Psoas muscle (tissue), 8 donors: ENCODE results near the gene DNM3. TPM values are rescaled to one million over a fixed set of nuclear protein-coding genes. Genes with fewer than 3 reads are reported as not detected.
"Not testable (repeated sequence)": the region's sequence is repeated elsewhere in the genome, so short reads cannot be mapped to it uniquely, and the experiment has no call there.

Experiments
- ATAC-seq, 4 donors: fragments of 200-7000 bp; cut with Tn5 transposase; one replicate each; pipeline ENCODE4 v1.9.1; 2020; ENCODE audit warnings: moderate library complexity in 3 of 4, mild to moderate bottlenecking in 2 of 4
- DNase-seq, 2 donors: peaks; one replicate each; pipeline ENCODE4 v3.0.0-alpha.2; 2020
- H3K27ac ChIP-seq: fragments of 200-600 bp; one replicate; pipeline ENCODE4 v1.8.0; 2022
- H3K27me3 ChIP-seq, 3 donors: fragments of 200-600 bp in 1 of 3; one replicate each; pipeline versions ENCODE4 v1.6.1 to v1.8.0; 2013 to 2022; ENCODE audit warnings: low read length in 2 of 3, mild to moderate bottlenecking in 2 of 3, moderate library complexity in 1 of 3; ENCODE audit not compliant: insufficient read depth in 3 of 3
- H3K36me3 ChIP-seq, 2 donors: fragments of 200-600 bp in 1 of 2; one replicate each; pipeline versions ENCODE4 v1.6.1 to v1.8.0; 2013 to 2022; ENCODE audit warnings: low read depth in 1 of 2, mild to moderate bottlenecking in 1 of 2, moderate library complexity in 1 of 2; ENCODE audit not compliant: insufficient read depth in 1 of 2
- H3K4me1 ChIP-seq: fragments of 200-600 bp; one replicate; pipeline ENCODE4 v1.8.0; 2022
- H3K4me3 ChIP-seq: fragments of 200-600 bp; one replicate; pipeline ENCODE4 v1.8.0; 2022; ENCODE audit warnings: mild to moderate bottlenecking
- H3K9me3 ChIP-seq: fragments of 200-600 bp; one replicate; pipeline ENCODE4 v1.8.0; 2022
- CTCF ChIP-seq: fragments of 200-600 bp; IDR thresholded peaks from one replicate; pipeline ENCODE4 v1.8.0; 2022; ENCODE audit warnings: antibody characterized with exemption
- WGBS, 3 donors: extraction: QIAGEN DNeasy Blood & Tissue Kit; methylation state at CpG; one replicate each; pipeline versions ENCODE4 v1.1.6 to v1.1.7; 2013; 5-methylcytosine and 5-hydroxymethylcytosine counted together
- intact Hi-C, 2 donors: fragments of 100-400 bp; cut with DNase I; formaldehyde crosslinking; loops; one replicate each; pipeline versions ENCODE4 v1.11.0 to v1.14.2; 2022
- polyA plus RNA-seq, 3 donors: library from polyadenylated mRNA; stranded (reverse); fragments of 200-250 nt; gene quantifications; one replicate each; pipeline ENCODE4 v1.2.3, GENCODE V29; 2013
- total RNA-seq, 4 donors: library from RNA; stranded (reverse); fragmentation: NEBNext Ultra II Directional in 2 of 4; extraction: Animal tissue kit (Norgen Biotek cat#: 25700) in 2 of 4; gene quantifications; one replicate each; pipeline versions ENCODE4 v1.2.1 to v1.2.4, GENCODE V29; 2021 to 2023
- donor health status: healthy with polysubstance abuse.
- donor health status: DM: no; HTN: no; CAD: no; lungs with moderate emphysema.
- donor health status: Bipolar disorder and iron deficiency.
- donor health status: healthy.
- donor health status: DM: yes; HTN: yes; CAD: no.
- donor health status: DM: no; HTN: no; CAD: no.
- donor health status: DM: no; HTN: no; CAD: no.
- donor health status: DM: yes; HTN: yes; CAD: no.

DNM3 gene
- total and polyA plus RNA-seq, 7 donors = 0.31 to 1.0 (median 0.77) TPM

GRCh38 chr1:171796592-171796991 lies 44.7 kb upstream of the DNM3 start:
- Histone ChIP-seq H3K4me1 (no peaks in the 10 kb centered on the region), H3K27ac (no peak overlapping the region), H3K9me3 (no peaks in the 10 kb centered on the region), H3K27me3 (no peaks in the 10 kb centered on the region), H3K4me3 (no peak overlapping the region), H3K36me3 (peaks cover 15 to 70% of the 10 kb centered on the region in 2 donors)
- ATAC-seq = no peak
- WGBS, 3 donors = 86 to 94% (median 89%) methylated on average over 5 of the region's 5 CpGs
- DNase-seq = no peak
- intact Hi-C loops = loop anchor here in 1 of 2 donors (10.0 kb wide), 1 partner anchor 738 kb away; the partner anchor contains the start of gene SUCO
- no peak for TF ChIP-seq CTCF

- Histone ChIP-seq H3K27ac (no peak overlapping the region), H3K9me3 (no peaks in the 10 kb centered on the region), H3K27me3 (no peaks in the 10 kb centered on the region), H3K4me3 (no peak overlapping the region), H3K36me3 (peaks cover 15 to 53% of the 10 kb centered on the region in 2 donors), H3K4me1 (no peaks in the 10 kb centered on the region)
- WGBS, 3 donors = 91 to 96% (median 93%) methylated on average over 3 of the region's 3 CpGs
- no peak for DNase-seq
- intact Hi-C loops = loop anchor here in 1 of 2 donors (10.0 kb wide), 1 partner anchor 736 kb away; the partner anchor contains the start of gene SUCO
- no peak for ATAC-seq
- TF ChIP-seq CTCF = no peak
Observed at GRCh38 chr1:171798311-171798710, 43.0 kb upstream of the DNM3 start.

- TF ChIP-seq CTCF = no peak
- ATAC-seq = no peak
- no peaks in the 10 kb centered on the region for H3K4me1 ChIP-seq
- no peaks in the 10 kb centered on the region for H3K9me3 ChIP-seq
- 88 to 93% (median 91%) methylated on average over 3 of the region's 3 CpGs for WGBS, 3 donors
- no peak overlapping the region for H3K4me3 ChIP-seq
- H3K27ac ChIP-seq = no peak overlapping the region
- no peak for DNase-seq
- intact Hi-C loops = loop anchor here in 1 of 2 donors (10.0 kb wide), 1 partner anchor 736 kb away; the partner anchor contains the start of gene SUCO
- H3K27me3 ChIP-seq = no peaks in the 10 kb centered on the region
- peaks cover 15 to 49% of the 10 kb centered on the region in 2 donors for H3K36me3 ChIP-seq
Observed at GRCh38 chr1:171798765-171799164, 42.5 kb upstream of the DNM3 start.

GRCh38 chr1:171799166-171799565 lies 42.1 kb upstream of the DNM3 start:
- H3K9me3 ChIP-seq = no peaks in the 10 kb centered on the region
- no peak for TF ChIP-seq CTCF
- H3K4me3 ChIP-seq = no peak overlapping the region
- intact Hi-C loops = loop anchor here in 1 of 2 donors (10.0 kb wide), 1 partner anchor 736 kb away; the partner anchor contains the start of gene SUCO
- H3K27ac ChIP-seq = no peak overlapping the region
- H3K4me1 ChIP-seq = no peaks in the 10 kb centered on the region
- H3K36me3 ChIP-seq = peaks cover 15 to 45% of the 10 kb centered on the region in 2 donors
- no peaks in the 10 kb centered on the region for H3K27me3 ChIP-seq
- 52 to 70% (median 58%) methylated on average over 4 of the region's 4 CpGs for WGBS, 3 donors
- no peak for DNase-seq
- ATAC-seq = no peak

GRCh38 chr1:171799698-171800097 lies 41.6 kb upstream of the DNM3 start:
- not testable (repeated sequence) for DNase-seq, H3K27me3 ChIP-seq, ATAC-seq, H3K4me3 ChIP-seq, H3K4me1 ChIP-seq, H3K9me3 ChIP-seq, H3K27ac ChIP-seq
- peaks cover 15 to 39% of the 10 kb centered on the region in 2 donors for H3K36me3 ChIP-seq
- WGBS, 3 donors = 93 to 100% (median 98%) methylated on average over 2 of the region's 2 CpGs
- intact Hi-C loops = loop anchor here in 1 of 2 donors (2.0 to 10.0 kb wide), 3 partner anchors 43 to 735 kb away; partner anchors contain the start of genes DNM3 and SUCO
